GM19467 (cell line): ENCODE results near the gene C10orf71.

Experiments used
- ATAC-seq: cut with Tn5 transposase; IDR thresholded peaks from one replicate; pipeline ENCODE4 v1.9.1; 2021; ENCODE audit warnings: mild to moderate bottlenecking, moderate library complexity; ENCODE audit not compliant: unreplicated experiment

Gene C10orf71

GRCh38 chr10:49313501-49314070 is 14.6 kb downstream of the C10orf71 start:
- ATAC-seq = no peak

- no peak for ATAC-seq
These were observed 15.8 kb downstream of the C10orf71 start for GRCh38 chr10:49314806-49315205.

DNA sequence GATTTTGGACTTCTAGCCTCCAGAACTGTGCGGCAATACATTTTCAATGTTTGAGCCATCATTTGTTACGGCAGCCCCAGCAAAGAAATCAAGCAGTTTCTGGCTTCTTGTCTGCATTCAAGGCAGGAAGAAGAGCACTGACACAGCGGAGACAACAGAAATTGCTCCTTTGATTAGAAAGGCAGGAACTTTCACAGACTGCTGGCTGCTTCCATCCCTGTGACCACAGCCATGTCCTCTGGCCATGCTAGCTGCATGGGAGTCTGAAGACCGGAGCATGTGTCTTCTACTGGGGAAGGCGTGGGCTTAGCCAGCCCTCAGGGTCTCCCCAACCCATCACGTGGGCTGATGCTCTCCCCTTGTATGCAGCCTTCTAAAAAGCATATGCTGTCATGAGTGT is 19.1 kb downstream of the C10orf71 start:
- ATAC-seq = no peak

- no peak for ATAC-seq
These were observed 19.8 kb downstream of the C10orf71 start for GRCh38 chr10:49318755-49319154.

DNA sequence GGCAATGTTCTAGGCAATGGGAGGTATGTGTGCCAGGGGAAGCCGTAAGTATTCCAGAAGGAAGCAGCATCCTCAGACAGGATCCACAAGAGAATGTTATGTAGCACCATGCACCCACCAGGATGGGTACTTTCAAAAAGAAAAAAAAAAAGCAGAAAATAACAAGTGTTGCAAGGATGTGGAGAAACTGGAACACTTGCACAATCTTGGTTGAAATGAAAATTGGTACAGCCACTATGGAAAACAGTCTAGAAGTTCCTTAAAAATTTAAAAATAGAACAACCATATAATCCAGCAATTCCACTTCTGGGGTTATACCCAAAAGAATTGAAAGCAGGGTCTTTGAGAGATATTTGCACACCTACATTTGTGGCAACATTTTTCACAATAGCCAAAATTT is 20.2 kb downstream of the C10orf71 start:
- ATAC-seq = no peak

- ATAC-seq = no peak
These were observed 21.2 kb downstream of the C10orf71 start for GRCh38 chr10:49320191-49320590.

- ATAC-seq = no peak
These were observed 22.1 kb downstream of the C10orf71 start for GRCh38 chr10:49321021-49321420.

GRCh38 chr10:49322371-49323170 is 23.6 kb downstream of the C10orf71 start:
- no peak for ATAC-seq

GRCh38 chr10:49323171-49323895 is 24.4 kb downstream of the C10orf71 start:
- no peak for ATAC-seq

DNA sequence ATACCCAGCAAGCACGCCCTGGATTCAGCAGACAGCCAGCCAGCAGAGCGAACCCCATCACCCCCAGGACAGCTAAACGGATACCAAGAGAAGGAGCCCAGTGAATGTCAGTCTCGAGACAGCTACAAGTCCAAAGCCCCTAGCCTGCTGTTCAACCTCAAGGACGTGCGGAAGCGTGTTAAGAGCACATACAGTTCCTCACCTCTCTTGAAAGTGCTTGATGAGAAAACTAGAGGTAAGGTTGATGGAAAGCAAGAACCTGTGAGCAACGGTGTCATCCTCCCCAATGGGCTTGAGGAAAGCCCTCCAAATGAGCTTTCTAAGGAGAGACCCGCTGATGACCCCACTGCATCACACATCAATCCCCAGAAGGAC is 24.9 kb downstream of the C10orf71 start:
- ATAC-seq = no peak

DNA sequence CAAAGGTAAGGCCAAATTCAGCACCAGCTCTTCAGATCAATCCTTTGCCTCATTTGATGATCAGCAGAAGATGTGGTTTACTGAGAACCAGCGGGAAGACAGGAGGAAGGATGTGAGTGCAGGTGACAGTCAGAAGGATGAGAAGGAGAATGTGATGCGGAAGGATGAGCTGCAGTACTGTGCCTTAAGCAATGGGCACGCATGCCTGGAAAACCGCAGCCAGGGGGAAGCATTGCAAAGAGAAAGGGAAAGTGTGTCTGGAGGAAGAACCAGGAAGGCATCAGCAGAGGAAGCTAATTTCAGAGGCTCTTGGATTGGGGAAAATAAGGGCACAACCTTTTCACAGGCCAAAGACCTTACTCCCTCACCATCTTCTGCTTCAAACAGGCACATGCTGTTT is 25.7 kb downstream of the C10orf71 start:
- no peak for ATAC-seq

DNA sequence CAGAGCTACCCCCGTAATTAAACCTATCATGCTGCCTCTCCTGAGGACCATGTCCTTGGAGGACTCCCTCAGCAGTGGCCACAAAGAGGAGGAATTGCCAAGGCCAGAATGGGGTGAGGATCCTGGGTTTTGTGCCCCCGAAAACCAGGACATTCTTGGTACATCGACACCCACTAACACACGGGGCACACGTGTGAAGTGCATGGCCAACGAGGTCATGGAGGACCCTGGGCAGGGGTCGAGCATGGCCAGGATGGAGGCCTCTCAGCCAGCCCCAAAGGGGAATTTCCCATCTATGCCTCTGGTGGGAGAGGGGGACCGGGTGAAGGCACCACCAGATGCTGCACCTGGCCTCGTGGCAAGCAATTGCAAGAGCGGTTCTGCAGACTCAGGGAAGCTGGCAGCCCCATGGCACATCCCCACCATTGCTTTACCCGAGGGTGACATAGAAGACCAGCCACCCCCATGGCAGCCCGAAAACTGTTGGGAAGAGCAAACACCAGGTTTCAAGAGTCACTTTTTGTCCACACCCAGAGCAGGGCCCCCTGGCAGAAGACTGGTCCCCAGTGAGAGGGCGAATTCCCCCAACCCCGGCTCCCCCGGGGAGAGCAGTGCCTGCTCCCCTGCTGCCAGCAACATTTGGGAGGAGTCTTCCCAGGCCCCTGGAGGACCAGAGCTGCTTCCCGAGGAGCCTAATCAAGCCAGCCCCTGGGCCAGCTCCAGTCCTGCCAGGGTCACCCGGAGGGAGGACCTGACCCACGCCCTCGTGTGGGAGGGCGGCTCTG is 26.4 kb downstream of the C10orf71 start:
- no peak for ATAC-seq

DNA sequence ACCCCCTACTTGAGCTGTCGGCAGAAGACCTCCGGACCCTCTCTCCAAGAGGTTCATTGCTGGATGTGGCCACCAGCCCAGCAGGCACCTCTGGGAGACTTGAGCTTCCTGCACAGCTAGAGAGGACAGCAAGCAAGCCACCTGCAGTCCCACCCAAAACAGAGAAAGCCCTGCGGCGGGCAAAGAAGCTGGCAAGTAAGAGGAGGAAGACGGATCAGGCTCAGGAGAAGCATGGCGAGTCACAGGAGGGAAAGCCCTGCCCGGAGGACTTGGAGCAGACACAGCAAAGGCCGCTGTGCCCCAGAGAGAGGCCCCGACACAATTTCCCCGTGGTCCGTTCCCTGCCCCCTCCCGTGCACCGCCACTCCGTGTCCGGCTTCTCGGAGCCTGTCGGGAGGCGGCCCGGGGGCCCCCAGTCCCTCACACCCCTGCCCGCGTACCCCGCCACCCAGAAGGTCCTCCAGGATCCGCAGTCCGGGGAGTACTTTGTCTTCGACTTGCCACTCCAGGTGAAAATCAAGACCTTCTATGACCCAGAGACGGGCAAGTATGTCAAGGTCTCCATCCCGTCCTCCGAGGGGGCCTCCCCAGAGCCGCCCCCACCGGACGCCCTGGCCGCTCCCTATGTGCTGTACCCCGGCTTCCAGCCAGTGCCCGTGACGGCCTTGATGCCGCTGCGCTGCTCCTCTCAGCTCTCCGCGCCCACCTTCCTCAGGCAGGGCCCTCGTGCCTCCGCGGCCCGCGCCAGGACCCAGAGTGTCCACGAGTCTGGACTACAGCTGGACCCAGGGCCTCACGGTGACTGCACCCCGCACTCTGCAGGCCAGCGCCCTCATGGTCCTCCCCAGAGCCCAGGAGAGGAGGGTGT is 27.2 kb downstream of the C10orf71 start:
- no peak for ATAC-seq

GRCh38 chr10:49327036-49327813 is 28.3 kb downstream of the C10orf71 start:
- no peak for ATAC-seq

DNA sequence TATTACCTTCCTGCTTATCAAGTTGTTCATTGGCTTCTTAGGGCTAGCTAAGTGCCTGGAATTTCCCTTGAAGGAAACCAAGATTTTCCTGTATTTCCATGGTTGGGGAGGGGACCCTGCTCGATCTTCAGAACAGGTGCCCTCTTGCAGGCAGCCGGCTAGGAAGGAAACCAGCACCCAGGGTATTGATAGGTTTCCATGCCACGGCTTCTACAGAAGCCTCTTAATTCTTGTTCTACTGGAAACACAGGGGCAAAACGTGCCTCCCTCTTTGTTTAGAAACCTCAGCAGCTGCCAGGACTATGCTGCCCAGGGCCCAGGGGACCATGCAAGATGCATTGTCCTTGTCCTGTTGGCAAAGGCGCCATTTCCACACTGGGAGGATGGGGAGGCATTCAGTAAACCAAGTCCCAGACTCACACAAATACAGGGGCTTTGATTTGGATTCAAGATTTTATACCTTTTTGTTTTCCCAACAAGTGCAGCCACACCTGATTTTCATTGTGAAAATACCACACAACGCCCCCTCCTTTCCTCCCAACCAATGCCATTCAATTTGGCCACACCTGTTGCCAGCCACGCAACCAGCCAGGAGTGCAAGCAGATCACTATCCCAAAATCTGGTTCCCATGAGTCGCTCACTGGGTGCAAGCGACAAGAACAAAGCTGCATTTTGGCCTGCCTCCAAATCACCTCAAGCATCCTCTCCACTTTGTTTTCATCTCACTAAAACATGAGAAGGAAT is 29.6 kb downstream of the C10orf71 start:
- no peak for ATAC-seq

GRCh38 chr10:49329146-49329505 is 30.2 kb downstream of the C10orf71 start:
- ATAC-seq = no peak

- ATAC-seq = no peak
These were observed 31.2 kb downstream of the C10orf71 start for GRCh38 chr10:49330127-49330665.

- ATAC-seq = no peak
These were observed 32.5 kb downstream of the C10orf71 start for GRCh38 chr10:49331431-49331830.

DNA sequence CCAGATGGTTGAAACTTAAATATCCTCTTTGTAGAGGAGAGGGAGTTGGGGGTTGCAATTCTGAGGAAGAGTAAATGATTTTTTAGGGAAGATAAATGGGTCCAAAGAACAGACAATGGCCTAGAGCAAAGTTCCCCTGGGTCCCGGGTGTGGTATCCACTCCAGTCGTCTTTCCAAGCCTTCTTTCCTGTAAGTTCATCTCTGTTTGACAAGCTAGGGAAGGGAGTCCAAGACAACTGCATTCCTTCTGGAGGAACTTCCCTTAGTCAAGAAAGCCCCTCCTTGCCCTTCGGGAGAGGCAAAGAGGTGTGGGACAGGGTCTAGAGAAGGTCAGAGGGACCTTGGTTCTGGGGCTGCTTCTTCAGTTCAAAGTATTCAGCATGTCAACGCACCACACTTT is 33.4 kb downstream of the C10orf71 start:
- ATAC-seq = no peak
